Measurements from ENCODE around the gene CTNND2.

DNA sequence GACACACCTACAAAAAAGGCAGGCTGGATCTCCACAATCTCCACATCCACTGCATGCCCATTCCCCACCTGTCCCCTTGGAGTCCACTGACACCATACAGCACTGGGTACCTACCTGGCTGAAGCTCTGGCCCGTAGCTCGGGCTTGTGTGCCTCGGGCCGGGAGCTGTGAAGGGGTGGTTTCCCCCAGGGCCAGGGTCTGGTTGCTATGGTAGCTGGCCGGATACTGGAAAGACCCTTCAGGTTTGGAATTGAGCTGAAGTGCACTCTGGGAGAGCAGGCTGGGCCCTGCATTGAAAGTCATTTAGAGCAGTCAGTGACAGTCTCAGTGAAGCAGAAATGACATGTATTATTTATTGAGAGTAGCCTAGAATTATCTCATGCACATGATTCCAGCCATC is 507.3 kb downstream of the CTNND2 start:
- TF ChIP-seq, protein P1, sequence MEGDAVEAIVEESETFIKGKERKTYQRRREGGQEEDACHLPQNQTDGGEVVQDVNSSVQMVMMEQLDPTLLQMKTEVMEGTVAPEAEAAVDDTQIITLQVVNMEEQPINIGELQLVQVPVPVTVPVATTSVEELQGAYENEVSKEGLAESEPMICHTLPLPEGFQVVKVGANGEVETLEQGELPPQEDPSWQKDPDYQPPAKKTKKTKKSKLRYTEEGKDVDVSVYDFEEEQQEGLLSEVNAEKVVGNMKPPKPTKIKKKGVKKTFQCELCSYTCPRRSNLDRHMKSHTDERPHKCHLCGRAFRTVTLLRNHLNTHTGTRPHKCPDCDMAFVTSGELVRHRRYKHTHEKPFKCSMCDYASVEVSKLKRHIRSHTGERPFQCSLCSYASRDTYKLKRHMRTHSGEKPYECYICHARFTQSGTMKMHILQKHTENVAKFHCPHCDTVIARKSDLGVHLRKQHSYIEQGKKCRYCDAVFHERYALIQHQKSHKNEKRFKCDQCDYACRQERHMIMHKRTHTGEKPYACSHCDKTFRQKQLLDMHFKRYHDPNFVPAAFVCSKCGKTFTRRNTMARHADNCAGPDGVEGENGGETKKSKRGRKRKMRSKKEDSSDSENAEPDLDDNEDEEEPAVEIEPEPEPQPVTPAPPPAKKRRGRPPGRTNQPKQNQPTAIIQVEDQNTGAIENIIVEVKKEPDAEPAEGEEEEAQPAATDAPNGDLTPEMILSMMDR (IDR thresholded peaks at IDR 0.05), result no peak
- TF ChIP-seq EZH2phosphoT487 (IDR thresholded peaks at IDR 0.05), result no peak
